Iris pigment epithelial cell (primary cell): ENCODE results near the gene QRFP.

Source experiments
- DNase-seq: peaks from one replicate; pipeline ENCODE4 v3.0.0-alpha.2; 2011; ENCODE audit warnings: low read depth

Gene QRFP

DNA sequence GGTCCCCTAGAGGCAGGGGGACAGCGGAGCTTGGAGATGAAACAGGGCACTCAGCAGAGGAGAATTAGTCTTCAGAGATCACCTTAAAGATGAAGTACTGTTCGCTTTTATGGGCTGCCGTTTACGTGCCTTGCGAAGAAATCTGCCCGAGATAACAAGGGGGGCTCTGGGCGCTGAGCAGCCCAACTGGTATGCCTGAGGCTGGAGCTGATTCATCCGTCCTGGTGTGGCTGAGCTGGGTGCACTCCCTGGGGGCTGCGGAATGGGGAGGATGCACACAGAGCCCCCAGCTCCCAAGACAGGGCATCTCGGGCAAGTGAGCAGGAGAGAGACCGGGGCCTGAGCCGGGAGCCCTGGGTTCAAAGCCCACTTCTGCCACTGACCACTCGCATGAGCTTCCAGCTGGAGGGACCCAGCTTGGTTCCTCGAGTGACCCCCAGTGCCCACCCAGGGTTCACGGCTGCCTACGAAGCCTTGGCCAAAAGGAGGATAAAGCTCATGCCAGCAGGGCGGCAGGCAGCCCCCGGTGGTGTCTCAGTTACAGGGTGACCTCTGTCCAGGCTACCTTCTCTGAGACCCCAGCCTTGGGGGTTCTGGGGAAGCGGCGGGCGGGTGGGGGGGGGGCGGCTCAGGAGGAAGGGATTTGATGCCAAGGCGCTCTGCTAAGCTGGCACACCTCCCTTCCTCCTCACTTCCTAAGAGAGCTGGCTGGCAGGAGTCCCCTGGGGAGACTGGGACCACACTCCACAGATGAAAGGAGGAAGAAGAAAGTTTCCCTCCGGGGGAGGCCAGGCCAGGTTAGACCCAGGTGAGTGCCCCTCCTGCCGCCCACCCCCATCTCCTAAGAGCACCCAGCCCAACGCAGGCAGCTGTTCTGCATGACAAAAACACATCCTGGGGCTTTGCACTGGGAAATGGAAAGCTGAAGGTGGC lies 36.8 kb upstream of the QRFP start:
- peak; percentile 77 for DNase-seq

DNA sequence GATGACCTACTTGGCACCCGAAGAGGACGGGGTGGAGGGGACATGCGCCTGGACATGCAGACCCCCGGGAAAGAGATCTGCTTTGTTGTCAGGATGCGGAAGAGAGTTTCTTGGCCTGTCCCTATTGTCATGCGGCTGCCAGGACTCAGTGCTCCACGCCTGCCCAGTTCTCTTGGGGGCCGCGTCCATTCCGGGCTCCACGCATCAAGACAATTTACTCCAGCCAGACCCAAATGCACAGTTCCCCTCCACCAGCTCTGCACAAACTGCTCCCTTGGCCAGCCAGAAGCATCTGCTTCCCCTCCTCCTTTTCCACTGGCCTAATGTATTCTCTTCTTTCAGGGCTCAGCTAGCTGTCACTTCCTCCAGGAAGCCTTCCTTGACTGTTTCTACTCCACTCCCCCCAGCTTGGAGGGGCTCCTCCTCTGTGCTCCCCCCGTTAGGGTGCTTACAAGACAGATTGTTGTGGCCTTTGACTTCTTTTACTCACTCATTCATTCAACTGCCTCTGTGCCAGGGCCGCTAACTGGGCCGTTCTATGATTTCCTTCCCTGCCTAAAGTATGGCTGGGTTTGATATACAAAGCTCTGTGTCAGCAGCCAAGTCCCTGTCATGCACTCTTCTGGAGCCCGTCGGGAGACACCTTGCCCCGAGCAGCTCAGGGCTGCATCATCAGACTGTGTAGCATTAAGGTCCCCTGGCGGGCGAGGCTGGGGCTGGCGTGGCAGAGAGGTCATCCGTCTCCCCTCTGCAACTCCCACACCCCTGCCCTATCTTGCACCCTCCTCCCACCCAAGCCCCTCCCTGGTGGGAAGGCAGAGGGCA lies 35.9 kb upstream of the QRFP start:
- DNase-seq: no peak

- DNase-seq: no peak
These were observed 35.1 kb upstream of the QRFP start for GRCh38 chr9:130931508-130932254.

DNA sequence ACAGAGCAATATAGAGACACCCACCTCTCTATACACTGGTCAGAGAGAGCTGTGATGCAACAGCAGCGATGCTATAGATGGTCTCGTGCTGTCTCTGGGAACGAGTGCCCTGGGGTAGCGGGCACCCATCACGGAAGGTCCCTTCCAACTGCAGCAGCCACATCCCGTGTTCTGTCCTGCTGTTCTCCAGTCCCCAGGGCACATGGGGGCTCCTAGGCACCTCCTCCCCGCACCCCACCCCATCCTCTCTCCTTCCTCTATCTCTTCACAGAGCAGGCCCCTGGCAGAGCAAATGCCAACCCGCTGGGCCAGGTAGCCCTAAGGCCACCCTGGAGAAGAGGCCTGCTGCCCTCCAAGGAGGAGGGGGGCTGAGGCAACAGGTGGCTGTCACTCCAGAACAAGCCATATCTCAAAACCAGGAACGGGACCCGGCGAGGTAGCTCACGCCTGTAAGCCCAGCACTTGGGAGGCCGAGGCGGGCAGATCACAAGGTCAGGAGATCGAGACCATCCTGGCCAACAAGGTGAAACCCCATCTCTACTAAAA lies 34.3 kb upstream of the QRFP start:
- no peak for DNase-seq

GRCh38 chr9:130930132-130930803 lies 33.7 kb upstream of the QRFP start:
- DNase-seq: no peak

GRCh38 chr9:130929571-130930038 lies 33.0 kb upstream of the QRFP start:
- DNase-seq: no peak

- peak; percentile 60 for DNase-seq
These were observed 31.6 kb upstream of the QRFP start for GRCh38 chr9:130927995-130928900.

DNA sequence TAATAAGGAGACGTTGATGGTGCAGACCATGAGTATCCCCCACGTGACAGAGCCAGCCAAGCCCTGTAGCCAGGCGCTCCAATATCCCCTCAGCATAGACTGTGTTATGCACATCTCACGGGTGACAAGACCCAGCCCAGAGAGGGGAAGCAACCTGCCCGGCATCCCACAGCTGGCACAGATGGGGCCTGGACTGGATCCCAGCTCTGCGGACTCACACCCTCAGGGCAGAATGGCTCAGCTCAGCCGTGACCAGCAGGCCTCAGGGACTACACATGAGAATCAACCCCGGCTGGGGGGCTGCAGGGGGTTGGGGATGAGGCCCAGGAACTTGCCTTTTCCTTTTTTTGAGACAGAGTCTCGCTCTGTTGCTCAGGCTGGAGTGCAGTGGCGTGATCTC lies 30.7 kb upstream of the QRFP start:
- no peak for DNase-seq

- DNase-seq: no peak
These were observed 28.6 kb upstream of the QRFP start for GRCh38 chr9:130925050-130925678.

DNA sequence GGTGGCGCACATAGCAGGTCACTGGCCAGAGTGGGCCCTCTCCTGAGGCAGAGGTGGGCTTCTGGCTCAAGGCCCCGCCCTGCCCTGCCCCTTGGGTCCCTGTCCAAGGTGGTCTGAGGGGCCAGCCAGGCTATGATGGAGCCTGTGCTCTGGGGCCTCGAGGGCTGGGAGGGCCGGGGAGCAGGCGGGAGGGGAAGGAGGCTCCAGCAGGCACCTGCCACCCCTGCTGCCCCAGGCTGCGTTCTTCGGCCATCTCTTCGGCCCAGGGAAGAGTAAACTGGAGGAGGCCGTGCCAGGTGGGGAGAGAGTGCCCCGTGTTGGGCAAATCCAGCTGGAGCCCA lies 27.8 kb upstream of the QRFP start:
- DNase-seq: no peak

- no peak for DNase-seq
These were observed 27.2 kb upstream of the QRFP start for GRCh38 chr9:130923611-130924447.

DNA sequence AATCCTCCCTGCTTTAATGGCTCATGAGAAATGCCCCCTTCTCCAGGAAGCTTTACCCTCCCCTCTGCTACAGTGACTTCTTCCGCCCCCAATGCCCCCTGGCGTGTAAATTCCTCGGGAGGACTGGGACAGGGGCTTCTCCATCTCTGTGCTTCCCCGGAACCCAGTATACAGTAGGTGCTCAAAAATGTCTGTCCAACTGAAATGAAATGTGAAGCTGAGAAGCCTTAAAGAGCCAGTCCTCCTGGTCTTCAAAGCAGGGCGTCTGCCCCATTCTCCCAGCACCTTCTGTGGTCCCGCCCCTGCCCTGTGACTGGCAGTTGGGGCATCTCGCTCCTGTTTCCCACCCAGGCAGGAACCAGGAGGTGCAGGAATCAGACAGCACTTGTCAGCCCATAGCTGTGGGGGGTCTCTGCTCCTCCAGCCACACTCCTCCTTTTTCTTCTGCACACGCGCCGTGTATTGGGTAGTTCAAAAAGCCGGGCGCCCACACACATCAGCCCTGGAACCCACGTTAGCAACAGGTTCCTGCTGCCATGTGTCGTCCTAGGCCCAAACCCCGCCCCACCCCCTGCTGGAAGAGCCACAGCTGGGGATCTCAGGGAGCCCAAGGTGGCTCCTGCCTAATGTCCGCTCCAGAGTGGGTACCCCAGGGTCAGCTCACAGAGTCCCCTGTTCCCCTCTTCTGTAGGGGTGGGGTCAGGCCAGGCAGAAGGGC lies 26.4 kb upstream of the QRFP start:
- DNase-seq: no peak

DNA sequence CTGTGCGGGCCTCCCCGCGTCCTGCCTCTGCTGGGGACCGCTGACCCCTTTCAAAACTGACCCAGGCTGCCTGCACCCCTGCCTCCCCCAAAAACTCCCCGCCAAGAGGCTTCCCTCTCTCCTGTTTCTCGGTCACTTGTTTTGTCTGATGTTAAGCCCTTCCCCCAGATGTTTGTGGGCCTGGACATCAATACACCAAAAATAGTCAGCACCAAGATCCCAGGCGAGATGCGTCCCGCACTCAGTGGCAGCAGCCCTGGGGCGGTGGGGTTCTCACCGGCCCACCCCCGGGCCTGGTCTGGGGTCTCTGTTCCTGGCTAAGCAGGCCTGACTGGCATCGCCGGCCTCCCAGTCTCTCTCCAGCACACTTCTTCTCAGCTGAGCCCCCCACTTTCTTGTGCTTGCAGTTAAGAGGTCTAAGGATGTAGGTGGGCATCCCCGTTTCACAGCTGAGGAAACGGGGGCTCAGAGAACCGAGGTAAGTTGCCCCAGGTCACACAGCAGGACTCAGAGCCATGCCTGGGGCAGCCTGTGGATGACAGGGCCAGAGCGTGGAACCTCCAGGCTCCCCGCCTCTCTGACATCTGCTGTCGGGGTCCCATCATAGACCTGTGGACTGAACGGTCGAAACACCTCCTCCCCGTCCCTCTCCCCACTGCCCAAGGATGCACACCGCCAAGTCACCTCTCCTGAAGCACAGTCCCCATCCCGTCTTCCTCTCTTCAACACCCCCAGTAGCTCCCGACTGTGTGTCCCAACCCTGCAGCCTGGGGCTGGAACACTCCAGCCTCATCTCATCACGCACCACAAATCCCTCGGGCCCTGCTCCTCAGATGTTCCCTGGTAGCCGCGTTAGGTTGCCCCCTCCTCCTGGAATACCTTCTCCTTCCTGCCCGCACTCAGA lies 25.6 kb upstream of the QRFP start:
- DNase-seq: no peak

DNA sequence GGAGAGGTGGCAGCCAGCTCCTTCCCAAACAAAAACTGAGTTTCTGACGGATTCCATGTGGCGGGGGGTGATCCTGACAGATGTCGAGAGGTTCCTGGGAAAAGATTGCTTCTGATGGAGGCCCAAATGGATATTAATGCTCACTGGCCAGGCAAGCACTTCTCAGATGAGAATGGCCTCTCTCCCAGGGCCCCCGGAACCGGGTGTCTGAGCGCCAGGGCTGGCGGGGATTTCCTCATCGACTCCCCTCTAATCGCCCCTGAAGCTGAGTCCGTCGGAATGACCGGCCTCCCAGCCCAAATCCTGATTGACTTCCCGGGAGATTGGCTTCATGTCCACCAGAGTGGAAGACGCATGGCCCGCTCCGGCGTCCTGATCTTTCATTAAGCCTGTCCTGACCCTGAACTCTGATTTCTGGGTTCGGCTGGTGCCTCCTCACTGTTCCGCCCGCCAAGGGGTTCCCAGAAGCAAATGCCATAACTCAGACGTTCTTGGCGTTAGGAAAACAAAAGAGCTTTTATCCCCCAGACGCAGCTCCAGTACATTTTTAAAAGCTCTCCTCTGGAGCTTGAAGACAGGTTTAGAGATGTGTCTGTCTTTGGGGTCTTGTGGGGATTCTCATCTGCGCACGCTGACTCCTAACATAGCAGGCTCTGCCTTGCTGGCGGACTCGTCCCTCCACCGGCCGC lies 24.8 kb upstream of the QRFP start:
- no peak for DNase-seq

DNA sequence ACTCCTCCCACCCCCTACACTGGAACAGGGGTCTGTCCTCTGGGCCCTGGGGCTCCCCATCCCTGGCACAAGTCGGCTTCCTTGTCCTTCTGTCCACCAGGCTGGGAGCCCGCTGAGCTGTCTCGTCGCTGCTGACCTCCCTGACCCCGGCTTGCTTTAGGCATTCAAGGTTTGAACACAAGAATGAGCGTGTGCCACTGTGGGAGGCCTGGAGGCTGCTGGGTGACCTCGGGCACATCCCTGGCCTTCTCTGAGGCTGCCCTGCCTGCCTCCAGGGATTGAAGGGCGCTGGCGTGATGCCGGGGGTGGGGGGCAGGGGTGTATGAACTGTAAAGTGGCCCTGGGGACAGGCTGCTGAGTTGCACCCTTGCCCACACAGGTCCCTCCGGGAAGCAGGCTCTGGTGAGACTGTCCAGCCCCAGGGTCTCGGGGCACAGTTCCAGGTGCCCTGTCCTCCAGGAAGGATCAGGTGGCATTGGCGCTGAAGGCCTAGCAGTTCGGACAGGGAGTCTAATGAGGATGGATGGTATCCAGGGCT lies 24.2 kb upstream of the QRFP start:
- no peak for DNase-seq

DNA sequence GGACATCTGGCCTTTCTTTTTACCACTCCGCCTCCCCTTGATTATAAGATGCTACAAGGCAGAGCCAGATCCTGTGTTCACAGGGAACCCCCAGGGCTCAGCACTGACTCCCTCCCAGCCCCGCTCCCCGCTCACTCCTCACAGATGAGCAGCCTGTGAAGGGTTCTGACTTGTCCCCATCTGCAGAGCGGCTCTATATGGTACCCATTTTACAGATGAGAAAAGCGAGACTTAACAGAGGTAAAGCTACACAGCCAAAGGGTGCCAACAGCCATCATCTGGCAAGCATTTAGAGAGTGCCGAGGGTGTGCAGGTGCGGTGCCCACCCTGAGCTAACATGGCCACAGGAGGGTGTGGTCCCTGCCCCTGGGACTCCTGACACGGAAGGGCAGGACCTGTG lies 23.6 kb upstream of the QRFP start:
- no peak for DNase-seq
